Upper lobe of left lung (tissue), 6 donors: ENCODE data around the gene SORCS1. TPM values are rescaled to one million over a fixed set of nuclear protein-coding genes. Genes with fewer than 3 reads are reported as not detected.

Experiments used
- ATAC-seq, 2 donors: fragments of 200-7000 bp; cut with Tn5 transposase; one replicate each; pipeline ENCODE4 v1.9.1; 2022; ENCODE audit warnings: mild to moderate bottlenecking in 2 of 2, moderate library complexity in 2 of 2; ENCODE audit not compliant: low FRiP score in 2 of 2
- DNase-seq, 2 donors: peaks; one replicate each; pipeline ENCODE4 v3.0.0-alpha.2; 2019 to 2020
- H3K27ac ChIP-seq, 4 donors: fragments of 200-600 bp; sonication (generic); one replicate each; pipeline ENCODE4 v1.5.1; 2016 to 2019
- H3K27me3 ChIP-seq, 4 donors: fragments of 200-600 bp; sonication (generic); one replicate each; pipeline ENCODE4 v1.5.1; 2017 to 2019
- H3K36me3 ChIP-seq, 4 donors: fragments of 200-600 bp; sonication (generic); one replicate each; pipeline ENCODE4 v1.5.1; 2016 to 2019
- H3K4me1 ChIP-seq, 4 donors: fragments of 200-600 bp; sonication (generic); one replicate each; pipeline ENCODE4 v1.5.1; 2018 to 2019
- H3K4me3 ChIP-seq, 4 donors: fragments of 200-600 bp; sonication (generic); one replicate each; pipeline ENCODE4 v1.5.1; 2017 to 2019; ENCODE audit warnings: mild to moderate bottlenecking in 2 of 4, moderate library complexity in 1 of 4
- H3K9me3 ChIP-seq, 4 donors: fragments of 200-600 bp; sonication (generic); one replicate each; pipeline ENCODE4 v1.5.1; 2018 to 2019
- CTCF ChIP-seq, 6 experiments: fragments of 450-650 bp in 4 of 6; fragments of 200-600 bp in 2 of 6; sonication (generic) in 2 of 6; IDR thresholded peaks; one replicate each; pipeline ENCODE4 v1.5.1; 2016 to 2019; ENCODE audit warnings: antibody characterized with exemption in 6 of 6
- EP300 ChIP-seq, 4 donors: sonication (generic); formaldehyde crosslinking; IDR thresholded peaks; one replicate each; pipeline ENCODE4 v1.5.1; 2017; ENCODE audit warnings: antibody characterized with exemption in 4 of 4, control low read depth in 2 of 4
- POLR2A ChIP-seq, 4 donors: fragments of 450-650 bp; IDR thresholded peaks; one replicate each; pipeline ENCODE4 v1.5.1; 2016 to 2017; ENCODE audit warnings: antibody characterized with exemption in 4 of 4, mild to moderate bottlenecking in 2 of 4
- POLR2AphosphoS5 ChIP-seq, 2 donors: sonication (generic); formaldehyde crosslinking; IDR thresholded peaks; one replicate each; pipeline ENCODE4 v1.5.1; 2017; ENCODE audit warnings: antibody characterized with exemption in 2 of 2
- WGBS, 2 donors: methylation state at CpG; one replicate each; pipeline ENCODE4 v1.1.5; 2017 to 2018; 5-methylcytosine and 5-hydroxymethylcytosine counted together
- total RNA-seq, 6 donors: library from RNA; depleted of rRNA in 4 of 6; stranded (reverse); fragments of >200 nt in 4 of 6; gene quantifications; one replicate each; pipeline versions ENCODE4 v1.1.0 to v1.2.1, GENCODE V29; 2016 to 2021
- donor health status: DM: no; HTN: no; CAD: no; lungs with moderate emphysema.
- donor health status: DM: no; HTN: yes; CAD: no; lungs with severe emphysema.

Gene SORCS1
- total RNA-seq, 6 donors from 2014 or later, result 0.10 to 0.77 (median 0.10) TPM; not detected in 3

- Histone ChIP-seq H3K27me3 (no peaks in the 10 kb centered on the region), H3K27ac (no peak overlapping the region), H3K36me3 (no peaks in the 10 kb centered on the region), H3K9me3 (no peaks in the 10 kb centered on the region), H3K4me1 (no peaks in the 10 kb centered on the region), H3K4me3 (no peak overlapping the region)
- WGBS, 2 donors, result 54 to 61% methylated on average over 7 of the region's 7 CpGs
- no peak for DNase-seq
- ATAC-seq, result no peak
- no peak for TF ChIP-seq POLR2AphosphoS5 (IDR thresholded peaks at IDR 0.05)
- no peak for TF ChIP-seq CTCF (IDR thresholded peaks at IDR 0.05)
- no peak for TF ChIP-seq EP300 (IDR thresholded peaks at IDR 0.05)
- TF ChIP-seq POLR2A (IDR thresholded peaks at IDR 0.05), result no peak
Observed at GRCh38 chr10:106897719-106898118, 266.8 kb downstream of the SORCS1 start.

GRCh38 chr10:106894692-106895091, 269.8 kb downstream of the SORCS1 start:
- no peaks in the 10 kb centered on the region for H3K36me3 ChIP-seq
- H3K27ac ChIP-seq, result no peak overlapping the region
- DNase-seq, result no peak
- no peak overlapping the region for H3K4me3 ChIP-seq
- H3K27me3 ChIP-seq, result no peaks in the 10 kb centered on the region
- H3K9me3 ChIP-seq, result no peaks in the 10 kb centered on the region
- 45 to 55% methylated on average over 1 of the region's 1 CpG for WGBS, 2 donors
- no peaks in the 10 kb centered on the region for H3K4me1 ChIP-seq
- TF ChIP-seq CTCF (IDR thresholded peaks at IDR 0.05), result no peak
- TF ChIP-seq POLR2A (IDR thresholded peaks at IDR 0.05), result no peak
- no peak for TF ChIP-seq EP300 (IDR thresholded peaks at IDR 0.05)
- no peak for TF ChIP-seq POLR2AphosphoS5 (IDR thresholded peaks at IDR 0.05)
- no peak for ATAC-seq

GRCh38 chr10:106877574-106877973, 286.9 kb downstream of the SORCS1 start:
- DNase-seq (no peak), ATAC-seq (no peak)
- H3K36me3 ChIP-seq, result no peaks in the 10 kb centered on the region
- 83 to 96% methylated on average over 5 of the region's 5 CpGs for WGBS, 2 donors
- H3K9me3 ChIP-seq, result no peaks in the 10 kb centered on the region
- no peak overlapping the region for H3K27ac ChIP-seq
- no peaks in the 10 kb centered on the region for H3K27me3 ChIP-seq
- TF ChIP-seq EP300 (IDR thresholded peaks at IDR 0.05) (no peak), CTCF (IDR thresholded peaks at IDR 0.05) (no peak), POLR2A (IDR thresholded peaks at IDR 0.05) (no peak), POLR2AphosphoS5 (IDR thresholded peaks at IDR 0.05) (no peak)
- H3K4me1 ChIP-seq, result no peaks in the 10 kb centered on the region
- no peak overlapping the region for H3K4me3 ChIP-seq

- 77 to 79% methylated on average over 2 of the region's 2 CpGs for WGBS, 2 donors
- DNase-seq (no peak), ATAC-seq (no peak)
- H3K4me3 ChIP-seq, result no peak overlapping the region
- H3K27ac ChIP-seq, result no peak overlapping the region
- no peaks in the 10 kb centered on the region for H3K36me3 ChIP-seq
- no peaks in the 10 kb centered on the region for H3K9me3 ChIP-seq
- TF ChIP-seq POLR2AphosphoS5 (IDR thresholded peaks at IDR 0.05) (no peak), POLR2A (IDR thresholded peaks at IDR 0.05) (no peak), EP300 (IDR thresholded peaks at IDR 0.05) (no peak), CTCF (IDR thresholded peaks at IDR 0.05) (no peak)
- no peaks in the 10 kb centered on the region for H3K4me1 ChIP-seq
- no peaks in the 10 kb centered on the region for H3K27me3 ChIP-seq
Observed at GRCh38 chr10:106874604-106874889, 290.0 kb downstream of the SORCS1 start.

- no peaks in the 10 kb centered on the region for H3K36me3 ChIP-seq
- no peak overlapping the region for H3K4me3 ChIP-seq
- ATAC-seq (no peak), DNase-seq (no peak)
- H3K27me3 ChIP-seq, result no peaks in the 10 kb centered on the region
- TF ChIP-seq EP300 (IDR thresholded peaks at IDR 0.05), result no peak
- TF ChIP-seq CTCF (IDR thresholded peaks at IDR 0.05), result no peak
- TF ChIP-seq POLR2A (IDR thresholded peaks at IDR 0.05), result no peak
- TF ChIP-seq POLR2AphosphoS5 (IDR thresholded peaks at IDR 0.05), result no peak
- 54 to 79% methylated on average over 5 of the region's 5 CpGs for WGBS, 2 donors
- no peak overlapping the region for H3K27ac ChIP-seq
- H3K4me1 ChIP-seq, result no peaks in the 10 kb centered on the region
- no peaks in the 10 kb centered on the region for H3K9me3 ChIP-seq
Observed at GRCh38 chr10:106873770-106874603, 290.5 kb downstream of the SORCS1 start.
